ENCODE measurements around the gene DUSP16.

- no peak for TF ChIP-seq CTCF (IDR thresholded peaks at IDR 0.05)
- TF ChIP-seq POLR2A (IDR thresholded peaks at IDR 0.05), result no peak
These were observed 121.2 kb downstream of the DUSP16 start for GRCh38 chr12:12441429-12441807.
